ENCODE measurements around the gene PGAP3.

The PGAP3 gene

GRCh38 chr17:39663688-39664580 is 23.9 kb downstream of the PGAP3 start:
- H3K4me3 ChIP-seq (ENCODE audit: control insufficient read depth, low read depth, low read length) = no peak overlapping the region
- no peak for TF ChIP-seq CTCF (IDR thresholded peaks at IDR 0.05; ENCODE audit: control insufficient read depth, insufficient read depth, low read depth, low read length, missing control alignments)
- no peak for DNase-seq (ENCODE audit: low read depth)

- no peak for TF ChIP-seq CTCF (IDR thresholded peaks at IDR 0.05; ENCODE audit: control insufficient read depth, insufficient read depth, low read depth, low read length, missing control alignments)
- H3K4me3 ChIP-seq (ENCODE audit: control insufficient read depth, low read depth, low read length) = no peak overlapping the region
- DNase-seq (ENCODE audit: low read depth) = no peak
These were observed 24.5 kb downstream of the PGAP3 start for GRCh38 chr17:39663340-39663687.

GRCh38 chr17:39662551-39663339 is 25.1 kb downstream of the PGAP3 start:
- no peak overlapping the region for H3K4me3 ChIP-seq (ENCODE audit: control insufficient read depth, low read depth, low read length)
- no peak for DNase-seq (ENCODE audit: low read depth)
- TF ChIP-seq CTCF (IDR thresholded peaks at IDR 0.05; ENCODE audit: control insufficient read depth, insufficient read depth, low read depth, low read length, missing control alignments) = no peak

GRCh38 chr17:39661744-39662541 is 25.9 kb downstream of the PGAP3 start:
- no peak for DNase-seq (ENCODE audit: low read depth)
- TF ChIP-seq CTCF (IDR thresholded peaks at IDR 0.05; ENCODE audit: control insufficient read depth, insufficient read depth, low read depth, low read length, missing control alignments) = no peak
- H3K4me3 ChIP-seq (ENCODE audit: control insufficient read depth, low read depth, low read length) = no peak overlapping the region

GRCh38 chr17:39660397-39661385 is 27.2 kb downstream of the PGAP3 start:
- DNase-seq (ENCODE audit: low read depth) = no peak
- no peak overlapping the region for H3K4me3 ChIP-seq (ENCODE audit: control insufficient read depth, low read depth, low read length)
- no peak for TF ChIP-seq CTCF (IDR thresholded peaks at IDR 0.05; ENCODE audit: control insufficient read depth, insufficient read depth, low read depth, low read length, missing control alignments)
